GM19372 (cell line): ENCODE measurements around the gene SLC35F2.
A peak's percentile ranks its signal among the peaks of the same experiment; 100 is the strongest.
"Not testable (repeated sequence)": the region's sequence is repeated elsewhere in the genome, so short reads cannot be mapped to it uniquely, and the experiment has no call there.

Source experiments
- ATAC-seq: cut with Tn5 transposase; IDR thresholded peaks from one replicate; pipeline ENCODE4 v1.9.1; 2021; ENCODE audit warnings: mild to moderate bottlenecking, low read depth, moderate library complexity; ENCODE audit not compliant: unreplicated experiment

The SLC35F2 gene

GRCh38 chr11:107858217-107859070 lies at the start of gene SLC35F2:
SLC35F2 (minus strand) TSS chr11:107858787; CDS start chr11:107858767, 20 bp downstream.
- ATAC-seq: peak; percentile 88

GRCh38 chr11:107908211-107908610 lies 49.6 kb upstream of the SLC35F2 start:
- ATAC-seq: no peak

GRCh38 chr11:107898270-107898669 lies 39.7 kb upstream of the SLC35F2 start:
- peak; percentile 70 for ATAC-seq

GRCh38 chr11:107882095-107882820 lies 23.7 kb upstream of the SLC35F2 start:
- no peak for ATAC-seq

GRCh38 chr11:107881471-107881870 lies 22.9 kb upstream of the SLC35F2 start:
- ATAC-seq: not testable (repeated sequence)

GRCh38 chr11:107876141-107876540 lies 17.6 kb upstream of the SLC35F2 start:
- ATAC-seq: no peak

GRCh38 chr11:107864591-107864990 lies 6.0 kb upstream of the SLC35F2 start:
- ATAC-seq: no peak

GRCh38 chr11:107860688-107861087 lies 2.1 kb upstream of the SLC35F2 start:
- ATAC-seq: no peak

- not testable (repeated sequence) for ATAC-seq
These were observed 1.6 kb upstream of the SLC35F2 start for GRCh38 chr11:107860240-107860620.

- ATAC-seq: no peak
These were observed 1.1 kb upstream of the SLC35F2 start for GRCh38 chr11:107859459-107860239.

GRCh38 chr11:107857550-107858216 lies 904 bp downstream of the SLC35F2 start:
- peak; percentile 4 for ATAC-seq

- no peak for ATAC-seq
These were observed 1.5 kb downstream of the SLC35F2 start for GRCh38 chr11:107856981-107857517.

GRCh38 chr11:107856180-107856980 lies 2.2 kb downstream of the SLC35F2 start:
- ATAC-seq: no peak

GRCh38 chr11:107853070-107853469 lies 5.5 kb downstream of the SLC35F2 start:
- no peak for ATAC-seq

GRCh38 chr11:107851704-107852310 lies 6.8 kb downstream of the SLC35F2 start:
- ATAC-seq: no peak

- ATAC-seq: no peak
These were observed 8.8 kb downstream of the SLC35F2 start for GRCh38 chr11:107849790-107850189.

GRCh38 chr11:107848345-107848744 lies 10.2 kb downstream of the SLC35F2 start:
- ATAC-seq: no peak

GRCh38 chr11:107847184-107847583 lies 11.4 kb downstream of the SLC35F2 start:
- no peak for ATAC-seq

GRCh38 chr11:107844041-107844440 lies 14.5 kb downstream of the SLC35F2 start:
- ATAC-seq: no peak
